Thoracic aorta (tissue), 2 donors: ENCODE measurements around the gene TTC9. TPM values are rescaled to one million over a fixed set of nuclear protein-coding genes. Genes with fewer than 3 reads are reported as not detected.

Source experiments
- ATAC-seq: fragments of 150-250 bp; one replicate; pipeline ENCODE4 v1.8.0; 2017; ENCODE audit warnings: low read depth; ENCODE audit not compliant: insufficient number of reproducible peaks, low FRiP score
- DNase-seq: peaks from one replicate; pipeline ENCODE4 v3.0.0-alpha.2; 2020; ENCODE audit warnings: low spot score
- H3K27ac ChIP-seq, 2 donors: fragments of 200-600 bp; sonication (generic); 1 replicate in 1 of 2; 2 replicates in 1 of 2; pipeline ENCODE4 v1.5.1; 2016; ENCODE audit warnings: mild to moderate bottlenecking in 2 of 2, moderate library complexity in 2 of 2
- H3K27me3 ChIP-seq: fragments of 200-600 bp; sonication (generic); replicated peaks from 2 replicates; pipeline ENCODE4 v1.6.0; 2016; ENCODE audit warnings: mild to moderate bottlenecking; ENCODE audit not compliant: insufficient read depth
- H3K36me3 ChIP-seq: fragments of 200-600 bp; sonication (generic); one replicate; pipeline ENCODE4 v1.5.1; 2016
- H3K4me1 ChIP-seq, 2 donors: fragments of 200-600 bp; sonication (generic); 1 replicate in 1 of 2; 2 replicates in 1 of 2; pipeline versions ENCODE4 v1.5.1 to v1.6.0; 2016; ENCODE audit warnings: low read depth in 2 of 2, mild to moderate bottlenecking in 1 of 2; ENCODE audit not compliant: control insufficient read depth in 1 of 2
- H3K4me3 ChIP-seq: fragments of 200-600 bp; sonication (generic); 2 replicates; pipeline ENCODE4 v1.5.1; 2016; ENCODE audit warnings: mild to moderate bottlenecking
- H3K9me3 ChIP-seq: fragments of 200-600 bp; sonication (generic); 2 replicates; pipeline ENCODE4 v1.5.1; 2016
- CTCF ChIP-seq: fragments of 200-600 bp; sonication (generic); IDR thresholded peaks from one replicate; pipeline ENCODE4 v1.5.1; 2019; ENCODE audit warnings: antibody characterized with exemption
- total RNA-seq, 2 donors: library from RNA; depleted of rRNA; stranded (reverse); fragments of >200 nt; gene quantifications; one replicate each; pipeline versions ENCODE4 v1.1.0 to v1.2.3, GENCODE V29; 2016

Gene TTC9
- total RNA-seq, 2 donors from 2014 or later, result 2.0 to 4.7 TPM

- Histone ChIP-seq H3K36me3 (no peaks in the 10 kb centered on the region), H3K4me3 (no peak overlapping the region), H3K4me1 (no peaks in the 10 kb centered on the region), H3K27ac (no peak overlapping the region), H3K27me3 (no peaks in the 10 kb centered on the region), H3K9me3 (no peaks in the 10 kb centered on the region)
- TF ChIP-seq CTCF, result no peak
- ATAC-seq (no peak), DNase-seq (no peak)
Measured at GRCh38 chr14:70652871-70653270, 11.2 kb downstream of the TTC9 start.

- H3K27ac ChIP-seq, result no peak overlapping the region
Measured at GRCh38 chr14:70653662-70654061, 11.9 kb downstream of the TTC9 start.

DNA sequence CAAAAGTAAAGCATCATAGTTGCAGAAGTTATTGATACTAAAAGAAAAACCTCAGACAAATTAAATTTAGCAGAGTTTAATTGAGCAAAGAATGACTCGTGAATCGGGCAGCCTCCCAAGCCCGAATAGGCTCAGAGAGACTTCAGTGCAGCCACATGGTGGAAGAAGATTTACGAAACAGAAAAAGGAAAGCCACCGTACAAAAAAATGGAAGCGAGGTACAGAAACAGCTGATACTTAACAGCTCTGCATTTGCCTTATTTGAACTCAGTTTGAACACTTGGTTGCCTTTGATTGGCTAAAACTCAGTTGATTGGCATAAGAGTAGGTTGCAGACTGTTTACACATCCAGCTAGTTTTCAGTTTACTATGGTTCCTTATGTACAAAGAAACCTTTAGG, 12.9 kb downstream of the TTC9 start:
- no peak for ATAC-seq
- TF ChIP-seq CTCF, result no peak
- no peaks in the 10 kb centered on the region for H3K9me3 ChIP-seq
- no peaks in the 10 kb centered on the region for H3K36me3 ChIP-seq
- no peak overlapping the region for H3K4me3 ChIP-seq
- H3K27ac ChIP-seq, result no peak overlapping the region
- no peak for DNase-seq
- no peaks in the 10 kb centered on the region for H3K27me3 ChIP-seq
- H3K4me1 ChIP-seq, result no peaks in the 10 kb centered on the region

More at GRCh38 chr14:70653662-70654061, 11.9 kb downstream of the TTC9 start:
- TF ChIP-seq CTCF, result no peak
- Histone ChIP-seq H3K4me1 (no peaks in the 10 kb centered on the region), H3K36me3 (no peaks in the 10 kb centered on the region), H3K4me3 (no peak overlapping the region), H3K27me3 (no peaks in the 10 kb centered on the region), H3K9me3 (no peaks in the 10 kb centered on the region)
- DNase-seq (no peak), ATAC-seq (no peak)

DNA sequence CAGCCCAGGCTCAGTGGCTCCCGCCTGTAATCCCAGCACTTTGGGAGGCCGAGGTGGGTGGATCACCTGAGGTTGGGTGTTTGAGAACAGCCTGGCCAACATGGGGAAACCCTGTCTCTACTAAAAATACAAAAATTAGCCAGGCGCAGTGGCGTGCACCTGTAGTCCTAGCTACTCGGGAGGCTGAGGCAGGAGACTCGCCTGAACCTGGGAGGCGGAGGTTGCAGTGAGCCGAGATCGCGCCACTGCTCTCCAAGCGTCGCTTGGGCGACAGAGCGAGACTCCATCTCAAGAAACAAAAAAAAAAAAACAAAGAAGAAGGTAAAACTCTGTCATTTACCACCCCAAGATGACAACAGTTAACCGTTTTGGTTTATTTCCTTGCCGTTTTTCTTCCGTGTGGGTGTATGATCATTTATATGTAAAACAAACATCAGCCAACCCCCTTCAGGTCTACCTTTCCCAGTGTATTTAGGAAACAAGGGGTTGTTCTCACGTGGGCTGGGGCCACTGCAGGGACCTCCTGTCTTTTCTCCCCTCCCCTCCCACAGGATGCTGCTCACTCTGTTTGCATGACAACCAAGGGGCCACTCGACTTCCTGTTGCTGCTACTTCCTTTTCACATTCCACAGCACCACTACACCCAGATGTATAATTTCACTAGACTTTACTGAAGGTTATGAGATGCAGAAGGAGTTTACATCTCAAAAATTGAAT, 13.6 kb downstream of the TTC9 start:
- H3K27me3 ChIP-seq, result no peaks in the 10 kb centered on the region
- H3K4me1 ChIP-seq, result no peaks in the 10 kb centered on the region
- DNase-seq (no peak), ATAC-seq (no peak)
- no peaks in the 10 kb centered on the region for H3K36me3 ChIP-seq
- no peaks in the 10 kb centered on the region for H3K9me3 ChIP-seq
- no peak overlapping the region for H3K27ac ChIP-seq
- H3K4me3 ChIP-seq, result no peak overlapping the region
- no peak for TF ChIP-seq CTCF

GRCh38 chr14:70658899-70659298, 17.2 kb downstream of the TTC9 start:
- no peak for DNase-seq
- no peak for ATAC-seq

More at GRCh38 chr14:70658899-70659298, 17.2 kb downstream of the TTC9 start:
- no peak overlapping the region for H3K27ac ChIP-seq
- no peak for TF ChIP-seq CTCF
- H3K36me3 ChIP-seq, result no peaks in the 10 kb centered on the region
- H3K27me3 ChIP-seq, result no peaks in the 10 kb centered on the region
- H3K4me3 ChIP-seq, result no peak overlapping the region
- H3K4me1 ChIP-seq, result peaks cover 1 to 3% of the 10 kb centered on the region in 2 donors
- no peaks in the 10 kb centered on the region for H3K9me3 ChIP-seq
